SK-N-SH (cell line): ENCODE measurements around the gene C1QTNF9B. TPM values are rescaled to one million over a fixed set of nuclear protein-coding genes. Genes with fewer than 3 reads are reported as not detected.
A peak's percentile ranks its signal among the peaks of the same experiment; 100 is the strongest.

Source experiments
- CTCF ChIA-PET: fragments of 300-600, 350-600 bp; formaldehyde crosslinking; extraction: SDS; loops from one replicate; lab custom pipeline; 2021; lab: Yijun Ruan, JAX
- POLR2A ChIA-PET: fragments of 350-600 bp; sonication (Branson Sonifier 250); formaldehyde crosslinking; extraction: SDS; loops from one replicate; lab custom pipeline; 2020; ENCODE audit warnings: antibody characterized with exemption, inconsistent platforms; lab: Yijun Ruan, JAX
- DNase-seq: peaks from one replicate; pipeline ENCODE4 v3.0.0; 2012
- H2AFZ ChIP-seq: fragments of 200-600 bp; sonication (generic); 2 replicates; pipeline ENCODE4 v1.8.1; 2016; ENCODE audit warnings: antibody characterized with exemption, mild to moderate bottlenecking, low read depth
- H3F3A ChIP-seq: fragments of 200-600 bp; sonication (generic); replicated peaks from 2 replicates; pipeline ENCODE3; 2016; ENCODE audit warnings: antibody characterized with exemption, mild to moderate bottlenecking; ENCODE audit not compliant: insufficient read depth
- H3K27ac ChIP-seq, 2 experiments: fragments of 200-500 bp in 1 of 2; fragments of 200-600 bp in 1 of 2; sonication (Bioruptor generic) in 1 of 2; sonication (generic), shearing (Covaris generic) in 1 of 2; 2 replicates each; pipeline versions ENCODE4 v1.5.1 to v1.6.1; 2014 to 2016; ENCODE audit warnings: low read depth in 2 of 2, inconsistent platforms in 1 of 2, low read length in 1 of 2, mild to moderate bottlenecking in 1 of 2, mixed read lengths in 1 of 2
- H3K27me3 ChIP-seq: fragments of 200-600 bp; sonication (generic), shearing (Covaris generic); 2 replicates; pipeline ENCODE4 v1.6.1; 2016; ENCODE audit warnings: mixed run types; ENCODE audit not compliant: insufficient read depth
- H3K36me3 ChIP-seq, 2 experiments: fragments of 200-500 bp in 1 of 2; fragments of 200-600 bp in 1 of 2; sonication (Bioruptor generic) in 1 of 2; sonication (generic) in 1 of 2; replicated peaks in 1 of 2; 2 replicates each; pipeline versions ENCODE3 to v1.5.1; 2014 to 2016; ENCODE audit warnings: low read length in 1 of 2, mild to moderate bottlenecking in 1 of 2; ENCODE audit not compliant: insufficient read depth in 2 of 2, control insufficient read depth in 1 of 2
- H3K4me1 ChIP-seq, 2 experiments: fragments of 200-500 bp in 1 of 2; fragments of 200-600 bp in 1 of 2; sonication (Bioruptor generic) in 1 of 2; sonication (generic), shearing (Covaris generic) in 1 of 2; 2 replicates each; pipeline versions ENCODE4 v1.5.1 to v1.6.1; 2014 to 2016; ENCODE audit warnings: low read depth in 1 of 2, low read length in 1 of 2, mixed run types in 1 of 2; ENCODE audit not compliant: insufficient read depth in 2 of 2, control insufficient read depth in 1 of 2
- H3K4me2 ChIP-seq: fragments of 200-600 bp; sonication (generic), shearing (Covaris generic); 2 replicates; pipeline ENCODE4 v1.6.1; 2017; ENCODE audit warnings: mixed run types
- H3K4me3 ChIP-seq, 2 experiments: fragments of 200-500 bp in 1 of 2; fragments of 200-600 bp in 1 of 2; sonication (Bioruptor generic) in 1 of 2; sonication (generic), shearing (Covaris generic) in 1 of 2; 2 replicates each; pipeline versions ENCODE4 v1.5.1 to v1.8.1; 2014 to 2016; ENCODE audit warnings: low read depth in 2 of 2, inconsistent platforms in 1 of 2, low read length in 1 of 2, mild to moderate bottlenecking in 1 of 2, mixed read lengths in 1 of 2, moderate library complexity in 1 of 2
- H3K79me2 ChIP-seq: fragments of 200-600 bp; sonication (generic); 2 replicates; pipeline ENCODE4 v1.8.1; 2017; ENCODE audit warnings: mild to moderate bottlenecking; ENCODE audit not compliant: insufficient read depth
- H3K9ac ChIP-seq: fragments of 200-600 bp; sonication (generic); 2 replicates; pipeline ENCODE4 v1.6.1; 2017; ENCODE audit warnings: mixed run types
- H3K9me2 ChIP-seq: fragments of 200-600 bp; sonication (generic); 2 replicates; pipeline ENCODE4 v1.6.1; 2017; ENCODE audit warnings: mixed run types
- H3K9me3 ChIP-seq: fragments of 200-600 bp; sonication (generic); 2 replicates; pipeline ENCODE4 v1.6.1; 2017; ENCODE audit warnings: mixed run types, mild to moderate bottlenecking, moderate library complexity
- H4K20me1 ChIP-seq: fragments of 200-600 bp; sonication (generic); 2 replicates; pipeline ENCODE4 v1.6.1; 2017; ENCODE audit warnings: mild to moderate bottlenecking, mixed run types; ENCODE audit not compliant: insufficient read depth
- POLR2AphosphoS5 ChIP-seq: IDR thresholded peaks from 2 replicates; pipeline ENCODE4 v1.6.1; 2012; ENCODE audit warnings: low read depth, low read length
- RAD21 ChIP-seq: IDR thresholded peaks from 2 replicates; pipeline ENCODE4 v1.6.1; 2012; ENCODE audit warnings: mild to moderate bottlenecking, low read length
- SMC3 ChIP-seq: IDR thresholded peaks from 2 replicates; pipeline ENCODE4 v1.6.1; 2012; ENCODE audit warnings: low read depth, low read length, improper control_type of control experiment
- TEAD4 ChIP-seq: IDR thresholded peaks from 2 replicates; pipeline ENCODE4 v1.4.0; 2012; ENCODE audit warnings: mild to moderate bottlenecking, borderline replicate concordance; ENCODE audit not compliant: insufficient read depth
- WGBS: methylation state at CpG from one replicate; pipeline ENCODE4 v1.1.6; 2017; ENCODE audit warnings: low lambda C conversion rate; 5-methylcytosine and 5-hydroxymethylcytosine counted together
- polyA plus RNA-seq, 3 experiments: library from polyadenylated mRNA; depleted of rRNA; stranded (reverse); fragments of >200 nt; gene quantifications; 2 replicates each; pipeline ENCODE4 v1.2.3, GENCODE V29; 2012
- TF ChIP-seq, protein P1 (sequence below): fragments of 200-600 bp; sonication (generic); IDR thresholded peaks from 2 replicates; pipeline ENCODE4 v1.6.1; 2017; ENCODE audit warnings: antibody characterized with exemption, mild to moderate bottlenecking, moderate library complexity

C1QTNF9B gene
- polyA plus RNA-seq, 1 of the 3 experiments (the other 2 are of a cell fraction), result not detected

DNA sequence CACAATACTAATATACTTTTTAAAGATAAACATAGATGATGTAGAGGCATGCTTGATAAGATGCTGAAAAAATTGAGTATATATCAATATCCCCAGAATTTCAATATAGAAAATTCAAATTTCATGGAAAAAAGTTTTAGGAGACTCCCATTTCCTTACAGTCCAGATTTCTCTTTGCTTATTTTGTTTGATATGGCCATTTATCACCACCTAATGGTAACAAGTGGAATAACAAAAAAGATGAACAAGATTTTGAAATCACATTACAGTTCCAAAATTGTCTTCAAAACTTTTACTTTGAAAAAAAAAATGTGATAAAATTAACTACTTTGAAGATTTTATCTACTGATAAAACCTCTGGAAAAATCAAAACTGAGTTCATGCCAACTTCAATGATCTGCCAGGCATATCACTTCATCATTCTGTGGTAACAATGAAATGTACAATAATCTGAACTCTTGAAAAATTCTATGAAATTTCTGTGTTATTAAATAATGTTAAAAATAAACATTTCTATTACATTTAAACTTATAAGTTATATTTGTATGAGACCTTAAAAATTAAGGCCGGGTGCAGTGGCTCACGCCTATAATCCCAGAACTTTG is 25.6 kb downstream of the C1QTNF9B start:
- no peak overlapping the region for H3K4me3 ChIP-seq
- H3K4me1 ChIP-seq, result peaks cover 2 to 6% of the 10 kb centered on the region in 2 experiments; a peak in 1 of 4 replicates
- H3K9me2 ChIP-seq, result no peaks in the 10 kb centered on the region
- peak; percentile 46 for DNase-seq
- 70% methylated on average over 2 of the region's 2 CpGs for WGBS
- H3K79me2 ChIP-seq, result no peaks in the 10 kb centered on the region
- no peaks in the 10 kb centered on the region for H3K27me3 ChIP-seq
- H3K36me3 ChIP-seq, result peaks cover 0 to 7% of the 10 kb centered on the region in 2 experiments
- H2AFZ ChIP-seq, result no peak overlapping the region
- no peak overlapping the region for H3K4me2 ChIP-seq
- no peak overlapping the region for H3K9ac ChIP-seq
- TF ChIP-seq, protein P1, sequence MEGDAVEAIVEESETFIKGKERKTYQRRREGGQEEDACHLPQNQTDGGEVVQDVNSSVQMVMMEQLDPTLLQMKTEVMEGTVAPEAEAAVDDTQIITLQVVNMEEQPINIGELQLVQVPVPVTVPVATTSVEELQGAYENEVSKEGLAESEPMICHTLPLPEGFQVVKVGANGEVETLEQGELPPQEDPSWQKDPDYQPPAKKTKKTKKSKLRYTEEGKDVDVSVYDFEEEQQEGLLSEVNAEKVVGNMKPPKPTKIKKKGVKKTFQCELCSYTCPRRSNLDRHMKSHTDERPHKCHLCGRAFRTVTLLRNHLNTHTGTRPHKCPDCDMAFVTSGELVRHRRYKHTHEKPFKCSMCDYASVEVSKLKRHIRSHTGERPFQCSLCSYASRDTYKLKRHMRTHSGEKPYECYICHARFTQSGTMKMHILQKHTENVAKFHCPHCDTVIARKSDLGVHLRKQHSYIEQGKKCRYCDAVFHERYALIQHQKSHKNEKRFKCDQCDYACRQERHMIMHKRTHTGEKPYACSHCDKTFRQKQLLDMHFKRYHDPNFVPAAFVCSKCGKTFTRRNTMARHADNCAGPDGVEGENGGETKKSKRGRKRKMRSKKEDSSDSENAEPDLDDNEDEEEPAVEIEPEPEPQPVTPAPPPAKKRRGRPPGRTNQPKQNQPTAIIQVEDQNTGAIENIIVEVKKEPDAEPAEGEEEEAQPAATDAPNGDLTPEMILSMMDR, result peak; percentile 70
- no peak for TF ChIP-seq POLR2AphosphoS5
- TF ChIP-seq SMC3, result peak; percentile 59
- peak; percentile 84 for TF ChIP-seq RAD21
- H3K27ac ChIP-seq, result 0 out of 4 replicates have a peak overlapping the region, but pooled peaks of 1 of the 2 experiments have one; percentile 11
- CTCF ChIA-PET, result interaction anchor here (1.0 to 2.1 kb wide), 5 partner anchors 9 to 405 kb away, joined by 3 to 19 read pairs (median 3); partner anchors contain the start of gene MIPEP
- POLR2A ChIA-PET, result no interaction called here
- peaks cover 13% of the 10 kb centered on the region for H3F3A ChIP-seq
- no peaks in the 10 kb centered on the region for H4K20me1 ChIP-seq
- H3K9me3 ChIP-seq, result no peaks in the 10 kb centered on the region

DNA sequence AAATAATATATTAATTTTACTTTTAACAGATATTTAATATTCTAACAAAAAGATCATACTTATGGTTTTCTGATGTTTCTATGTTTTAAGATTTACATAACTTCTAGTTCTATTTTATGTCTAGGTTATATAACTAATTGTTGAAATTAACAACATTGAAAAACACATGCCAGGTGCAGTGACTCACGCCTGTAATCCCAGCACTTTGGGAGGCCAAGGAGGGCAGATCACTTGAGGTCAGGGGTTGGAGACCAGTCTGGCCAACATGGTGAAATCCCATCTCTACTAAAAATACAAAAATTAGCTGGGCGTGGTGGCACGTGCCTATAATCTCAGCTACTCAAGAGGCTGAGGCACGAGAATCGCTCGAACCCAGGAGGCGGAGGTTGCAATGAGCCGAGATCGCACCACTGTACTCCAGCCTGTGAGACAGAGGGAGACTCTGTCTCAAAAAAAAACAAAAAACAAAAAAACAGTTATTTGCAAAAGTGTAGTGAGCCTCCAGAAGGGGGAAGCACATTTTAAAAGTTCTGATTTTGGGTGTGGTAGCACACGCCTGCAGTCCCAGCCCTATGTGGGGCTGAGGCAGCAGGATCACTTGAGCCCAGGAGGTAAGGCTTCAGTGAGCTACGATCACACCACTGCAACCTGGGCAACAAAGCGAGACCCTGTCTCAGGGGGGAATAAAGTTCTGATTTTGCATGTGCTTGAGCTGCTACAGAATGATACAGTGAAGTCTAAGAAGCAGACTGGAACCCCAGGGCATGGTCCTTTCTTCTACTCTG is 26.8 kb downstream of the C1QTNF9B start:
- Histone ChIP-seq H4K20me1 (no peaks in the 10 kb centered on the region), H3K4me1 (peaks cover 2 to 6% of the 10 kb centered on the region in 2 experiments; a peak in 1 of 4 replicates), H2AFZ (no peak overlapping the region), H3K27ac (no peak overlapping the region), H3K9me2 (no peaks in the 10 kb centered on the region), H3K4me3 (no peak overlapping the region), H3K79me2 (no peaks in the 10 kb centered on the region), H3F3A (peaks cover 13% of the 10 kb centered on the region), H3K27me3 (no peaks in the 10 kb centered on the region), H3K36me3 (peaks cover 0 to 7% of the 10 kb centered on the region in 2 experiments), H3K9me3 (no peaks in the 10 kb centered on the region), H3K4me2 (no peak overlapping the region)
- WGBS, result 97% methylated on average over 11 of the region's 12 CpGs
- DNase-seq, result no peak
- POLR2A ChIA-PET, result no interaction called here
- TF ChIP-seq, protein P1, result 0 out of 2 replicates have a peak, but pooled peaks have one; percentile 16
- TF ChIP-seq TEAD4, result no peak
- TF ChIP-seq, all 33 proteins: peak for 1
- H3K9ac ChIP-seq, result no peak overlapping the region
- CTCF ChIA-PET, result interaction anchor here (0.6 to 1.4 kb wide), 6 partner anchors 12 to 403 kb away, joined by 3 to 7 read pairs (median 4); partner anchors contain the start of gene MIPEP
